Endothelial cell of umbilical vein (primary cell): ENCODE data around the gene ERFL.
A peak's percentile ranks its signal among the peaks of the same experiment; 100 is the strongest.

ENCODE experiments used
- CTCF ChIP-seq, 2 donors: IDR thresholded peaks; 1 replicate in 1 of 2; 2 replicates in 1 of 2; pipeline ENCODE4 v1.5.1; 2011; ENCODE audit warnings: low read length in 2 of 2, mild to moderate bottlenecking in 2 of 2, moderate library complexity in 2 of 2, control low read depth in 1 of 2, inconsistent platforms in 1 of 2, low read depth in 1 of 2; ENCODE audit not compliant: insufficient read depth in 1 of 2; ENCODE audit errors: extremely low read depth in 1 of 2
- MAX ChIP-seq: IDR thresholded peaks from 2 replicates; pipeline ENCODE4 v1.6.1; 2011; ENCODE audit not compliant: insufficient read depth, insufficient read length
- POLR2A ChIP-seq: IDR thresholded peaks from 2 replicates; pipeline ENCODE4 v1.6.1; 2012; ENCODE audit warnings: low read depth, mild to moderate bottlenecking, control low read depth, low read length
- POLR2AphosphoS5 ChIP-seq: IDR thresholded peaks from 2 replicates; pipeline ENCODE4 v1.6.1; 2012; ENCODE audit warnings: low read depth, mild to moderate bottlenecking, control low read depth, low read length, moderate library complexity; ENCODE audit not compliant: insufficient read depth

- TF ChIP-seq POLR2A (no peak), CTCF (IDR thresholded peaks at IDR 0.05; ENCODE audit: extremely low read depth in 1 of 2, insufficient read depth in 1 of 2, low read depth in 1 of 2, low read length in 2 of 2) (peak; percentile 86 to 88), POLR2AphosphoS5 (no peak), MAX (no peak)
These were observed 6.7 kb upstream of the ERFL start for GRCh38 chr19:41934849-41935374.
